Activated T-cell treated with anti-CD3 and anti-CD28 coated beads for 24 hours (primary cell): ENCODE measurements around the gene NOP56.

ENCODE experiments used
- DNase-seq: peaks from one replicate; pipeline ENCODE4 v3.0.0-alpha.2; 2020; ENCODE audit warnings: low read depth

The NOP56 gene, protein sequence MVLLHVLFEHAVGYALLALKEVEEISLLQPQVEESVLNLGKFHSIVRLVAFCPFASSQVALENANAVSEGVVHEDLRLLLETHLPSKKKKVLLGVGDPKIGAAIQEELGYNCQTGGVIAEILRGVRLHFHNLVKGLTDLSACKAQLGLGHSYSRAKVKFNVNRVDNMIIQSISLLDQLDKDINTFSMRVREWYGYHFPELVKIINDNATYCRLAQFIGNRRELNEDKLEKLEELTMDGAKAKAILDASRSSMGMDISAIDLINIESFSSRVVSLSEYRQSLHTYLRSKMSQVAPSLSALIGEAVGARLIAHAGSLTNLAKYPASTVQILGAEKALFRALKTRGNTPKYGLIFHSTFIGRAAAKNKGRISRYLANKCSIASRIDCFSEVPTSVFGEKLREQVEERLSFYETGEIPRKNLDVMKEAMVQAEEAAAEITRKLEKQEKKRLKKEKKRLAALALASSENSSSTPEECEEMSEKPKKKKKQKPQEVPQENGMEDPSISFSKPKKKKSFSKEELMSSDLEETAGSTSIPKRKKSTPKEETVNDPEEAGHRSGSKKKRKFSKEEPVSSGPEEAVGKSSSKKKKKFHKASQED

GRCh38 chr20:2651772-2652723 lies at the start of gene NOP56:
Gene NOP56 (plus strand): TSS chr20:2652632. CDS start chr20:2652661, 29 bp downstream.
- peak; percentile 96 for DNase-seq

DNA sequence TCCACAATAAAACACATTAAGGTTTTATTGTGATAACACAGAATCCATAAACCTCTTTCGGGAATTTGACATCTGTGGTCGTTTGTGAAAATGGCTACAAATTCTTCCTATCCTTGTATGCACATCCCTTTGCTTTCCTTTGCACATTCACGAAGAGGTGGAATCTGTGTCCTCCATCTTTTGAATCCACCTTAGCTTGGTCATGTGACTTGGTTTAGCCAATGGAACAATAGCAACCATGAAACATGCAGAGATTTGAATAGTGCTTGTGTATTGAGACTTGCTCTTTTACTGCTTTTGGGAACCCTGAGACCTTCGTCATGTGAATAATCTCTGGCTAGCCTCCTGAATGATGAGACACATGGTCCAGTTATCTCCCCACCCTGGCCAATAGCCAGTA lies 49.7 kb upstream of the NOP56 start:
- DNase-seq = no peak

- DNase-seq = no peak
Measured at GRCh38 chr20:2603816-2604505, 48.5 kb upstream of the NOP56 start.

- no peak for DNase-seq
Measured at GRCh38 chr20:2604506-2604835, 48.0 kb upstream of the NOP56 start.

DNA sequence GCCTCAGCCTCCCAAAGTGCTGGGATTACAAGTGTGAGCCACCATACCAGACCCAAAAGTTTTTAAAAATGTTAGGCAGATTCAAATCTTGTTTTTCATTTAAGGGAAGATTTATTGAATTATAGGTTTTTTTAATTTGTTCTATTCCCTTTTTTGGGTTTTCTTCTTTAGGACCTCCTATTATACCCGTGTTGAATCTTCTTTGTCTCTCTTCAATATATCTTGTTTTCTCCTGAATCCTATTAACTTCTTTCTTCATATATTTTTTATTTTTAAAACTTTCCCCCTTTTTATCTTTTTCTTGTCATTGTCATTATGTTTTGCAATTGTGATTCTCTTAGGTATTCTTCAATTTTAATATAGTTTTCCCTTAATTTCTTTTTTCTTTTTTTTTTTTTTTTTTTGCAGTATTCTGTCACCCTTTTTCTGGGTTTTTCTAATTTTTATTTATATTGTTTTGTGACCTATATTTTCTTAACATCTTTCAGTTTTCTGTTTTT lies 45.9 kb upstream of the NOP56 start:
- no peak for DNase-seq

DNA sequence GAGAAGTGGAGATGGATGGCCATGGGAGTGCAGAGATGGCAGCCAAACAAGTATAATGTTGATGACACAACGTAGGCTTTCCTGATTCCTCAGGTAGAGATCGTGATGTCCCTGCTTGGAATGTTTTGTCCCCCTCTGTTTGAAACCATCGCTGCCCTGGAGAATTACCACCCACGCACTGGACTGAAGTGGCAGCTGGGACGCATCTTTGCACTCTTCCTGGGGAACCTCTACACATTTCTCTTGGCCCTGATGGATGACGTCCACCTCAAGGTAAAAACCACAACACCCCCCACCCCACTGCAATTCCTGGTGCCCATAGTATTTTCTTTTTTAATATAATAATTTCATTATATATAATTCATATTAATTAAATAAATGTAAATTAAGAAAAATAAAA lies 42.1 kb upstream of the NOP56 start:
- no peak for DNase-seq

GRCh38 chr20:2610941-2611720 lies 41.3 kb upstream of the NOP56 start:
- no peak for DNase-seq

DNA sequence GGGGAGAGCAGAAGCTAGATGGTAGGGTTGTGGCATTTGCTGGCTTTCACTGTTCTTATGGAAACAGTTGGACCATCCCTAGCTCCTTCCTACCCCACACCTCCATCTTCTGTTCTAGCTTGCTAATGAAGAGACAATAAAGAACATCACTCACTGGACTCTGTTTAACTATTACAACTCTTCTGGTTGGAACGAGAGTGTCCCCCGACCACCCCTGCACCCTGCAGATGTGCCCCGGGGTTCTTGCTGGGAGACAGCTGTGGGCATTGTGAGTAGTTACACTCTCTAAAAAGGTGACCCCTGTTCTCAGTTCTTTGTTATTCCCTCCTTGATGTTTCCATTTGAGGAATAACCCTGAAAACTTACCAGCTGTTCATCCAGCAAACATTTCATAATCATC lies 40.4 kb upstream of the NOP56 start:
- no peak for DNase-seq

- DNase-seq = no peak
Measured at GRCh38 chr20:2616634-2617033, 35.8 kb upstream of the NOP56 start.

DNA sequence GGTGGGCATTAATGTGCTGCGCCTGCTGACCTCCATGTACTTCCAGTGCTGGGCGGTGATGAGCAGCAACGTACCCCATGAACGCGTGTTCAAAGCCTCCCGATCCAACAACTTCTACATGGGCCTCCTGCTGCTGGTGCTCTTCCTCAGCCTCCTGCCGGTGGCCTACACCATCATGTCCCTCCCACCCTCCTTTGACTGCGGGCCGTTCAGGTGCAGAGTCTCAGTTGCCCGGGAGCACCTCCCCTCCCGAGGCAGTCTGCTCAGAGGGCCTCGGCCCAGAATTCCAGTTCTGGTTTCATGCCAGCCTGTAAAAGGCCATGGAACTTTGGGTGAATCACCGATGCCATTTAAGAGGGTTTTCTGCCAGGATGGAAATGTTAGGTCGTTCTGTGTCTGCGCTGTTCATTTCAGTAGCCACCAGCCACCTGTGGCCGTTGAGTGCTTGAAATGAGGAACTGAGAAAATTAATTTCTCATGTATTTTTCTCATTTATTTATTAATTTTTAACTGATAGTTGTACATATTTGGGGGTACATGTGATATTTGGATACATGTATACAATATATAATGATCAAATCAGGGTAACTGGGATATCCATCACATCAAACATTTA lies 35.2 kb upstream of the NOP56 start:
- no peak for DNase-seq

DNA sequence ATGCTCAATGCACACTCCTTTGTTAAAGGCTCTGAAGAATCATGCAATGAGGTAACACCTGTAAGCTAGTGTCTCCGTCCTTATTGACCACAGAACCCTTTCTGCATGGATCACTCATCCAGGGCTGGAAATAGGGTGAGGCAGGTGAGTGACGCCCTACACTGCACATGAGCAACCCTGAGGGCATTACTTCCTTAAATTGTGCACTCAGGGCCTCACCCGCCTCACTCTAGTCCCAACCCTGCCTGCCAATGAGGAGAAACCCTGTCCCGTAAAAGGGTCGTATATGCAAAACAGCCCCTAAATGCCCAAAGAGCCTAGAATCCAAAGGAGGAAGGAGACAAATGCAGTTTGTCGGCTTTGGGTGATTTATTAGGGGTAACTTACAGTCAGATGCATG lies 33.6 kb upstream of the NOP56 start:
- DNase-seq = no peak

DNA sequence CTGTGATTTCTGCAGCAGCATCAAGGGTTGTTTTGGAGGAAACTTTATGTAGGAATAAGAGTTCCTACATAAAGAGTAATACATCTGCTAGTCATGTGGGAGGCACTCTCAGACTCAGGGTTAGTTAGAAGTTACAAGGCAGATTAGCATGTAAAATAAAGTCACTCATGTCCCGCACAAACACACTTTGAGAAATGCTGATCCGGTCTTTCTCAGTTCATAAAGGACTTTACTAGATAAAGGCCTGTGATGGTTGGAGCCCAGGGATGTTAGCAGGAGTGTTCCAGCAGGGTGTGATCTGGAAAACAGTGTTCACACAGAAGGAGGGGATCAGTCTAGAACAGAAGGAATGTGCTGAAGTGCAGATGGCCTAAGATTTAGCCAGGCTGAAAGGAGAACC lies 33.1 kb upstream of the NOP56 start:
- DNase-seq = no peak

DNA sequence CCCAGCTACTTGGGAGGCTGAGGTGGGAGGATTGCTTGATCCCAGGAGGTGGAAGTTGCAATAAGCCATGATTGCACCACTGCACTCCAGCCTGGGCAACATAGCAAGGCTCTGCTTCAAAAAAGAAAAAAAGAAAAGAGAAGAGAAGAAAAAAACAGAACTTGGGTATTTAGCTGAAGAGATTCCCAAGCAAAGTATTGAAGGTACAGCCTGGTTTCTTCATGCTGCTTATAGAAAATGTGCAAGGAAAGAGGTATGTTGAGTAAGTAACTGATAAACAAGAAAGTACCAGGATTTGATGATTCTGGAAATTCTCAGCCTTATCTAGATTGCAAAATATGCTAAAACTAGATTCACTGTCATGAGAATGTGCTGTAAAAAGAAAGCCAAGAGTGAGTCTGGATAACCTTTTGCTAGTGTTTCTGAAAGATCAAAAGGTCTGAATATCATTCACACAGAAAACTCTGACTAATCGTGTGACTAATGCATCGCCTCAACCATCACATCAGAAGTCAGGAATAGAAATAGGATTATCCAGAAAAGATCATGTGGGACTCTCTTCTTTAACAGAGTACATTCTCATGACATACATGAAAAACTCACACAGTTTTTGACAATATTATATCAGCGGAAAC lies 32.4 kb upstream of the NOP56 start:
- no peak for DNase-seq

DNA sequence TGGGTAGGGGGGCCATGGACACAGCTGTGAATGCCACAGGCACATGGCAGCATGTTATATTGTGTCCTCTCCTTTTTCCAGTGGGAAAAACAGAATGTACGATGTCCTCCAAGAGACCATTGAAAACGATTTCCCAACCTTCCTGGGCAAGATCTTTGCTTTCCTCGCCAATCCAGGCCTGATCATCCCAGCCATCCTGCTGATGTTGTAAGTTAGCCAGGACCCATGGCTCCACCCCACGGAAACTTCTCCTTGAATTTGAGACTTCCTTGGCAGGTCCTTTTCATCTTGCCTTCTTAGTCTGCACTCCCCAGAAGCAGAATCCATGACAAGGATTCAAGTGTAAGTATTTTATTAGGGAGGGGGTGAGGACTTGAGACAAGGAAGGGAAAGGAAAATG lies 28.2 kb upstream of the NOP56 start:
- DNase-seq = no peak

GRCh38 chr20:2625062-2625461 lies 27.4 kb upstream of the NOP56 start:
- DNase-seq = no peak

DNA sequence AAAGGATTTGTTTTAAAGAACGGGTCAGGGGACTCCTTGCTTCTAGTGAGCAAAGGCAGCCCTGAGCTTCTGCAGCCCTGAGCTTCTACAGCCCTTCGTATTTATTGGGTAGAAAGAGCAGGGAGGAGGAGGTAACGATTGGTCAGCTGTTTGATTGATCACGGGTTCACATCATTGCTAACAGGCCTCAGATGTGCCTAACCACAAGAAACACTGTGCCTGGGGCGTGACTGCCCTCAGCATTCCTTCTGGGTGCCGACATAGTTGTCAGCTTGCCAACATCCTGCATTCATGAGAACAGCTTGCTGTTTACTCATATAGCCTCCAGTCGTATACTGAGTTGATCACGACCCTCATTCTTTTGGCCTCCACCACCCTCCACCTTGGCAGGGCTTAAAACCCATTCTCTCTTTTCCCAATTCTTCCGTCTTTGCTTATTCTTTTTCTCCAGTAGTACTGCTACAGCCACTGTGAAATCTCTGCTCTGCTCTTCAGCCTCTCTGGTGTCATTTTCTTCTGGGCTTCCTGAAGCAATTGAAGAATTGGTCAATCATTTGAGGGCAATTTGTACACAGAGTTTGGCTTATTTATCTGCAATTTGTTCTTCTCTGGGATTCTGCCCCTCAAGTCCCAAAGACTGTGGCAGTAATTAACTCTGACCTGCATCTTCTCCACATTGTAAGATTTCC lies 25.4 kb upstream of the NOP56 start:
- DNase-seq = no peak

DNA sequence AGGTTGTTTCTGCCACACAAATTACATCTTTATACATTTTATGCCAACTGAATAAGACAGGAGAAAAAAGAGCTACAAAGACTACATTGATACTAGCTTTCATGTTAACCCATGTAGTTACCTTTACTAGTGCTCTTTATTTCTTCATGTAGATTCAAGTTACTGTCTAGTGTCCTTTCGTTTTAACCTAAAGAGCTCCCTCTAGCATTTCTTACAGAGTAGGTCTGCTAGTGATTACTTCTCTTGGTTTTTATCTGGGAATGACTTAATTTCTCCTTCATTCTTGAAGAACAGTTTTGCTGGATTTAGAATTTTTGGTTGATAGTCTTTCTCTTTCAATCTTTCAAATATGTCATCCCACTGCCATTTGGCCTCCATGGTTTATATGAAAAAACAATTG lies 21.2 kb upstream of the NOP56 start:
- DNase-seq = no peak

- no peak for DNase-seq
Measured at GRCh38 chr20:2633381-2633780, 19.1 kb upstream of the NOP56 start.

DNA sequence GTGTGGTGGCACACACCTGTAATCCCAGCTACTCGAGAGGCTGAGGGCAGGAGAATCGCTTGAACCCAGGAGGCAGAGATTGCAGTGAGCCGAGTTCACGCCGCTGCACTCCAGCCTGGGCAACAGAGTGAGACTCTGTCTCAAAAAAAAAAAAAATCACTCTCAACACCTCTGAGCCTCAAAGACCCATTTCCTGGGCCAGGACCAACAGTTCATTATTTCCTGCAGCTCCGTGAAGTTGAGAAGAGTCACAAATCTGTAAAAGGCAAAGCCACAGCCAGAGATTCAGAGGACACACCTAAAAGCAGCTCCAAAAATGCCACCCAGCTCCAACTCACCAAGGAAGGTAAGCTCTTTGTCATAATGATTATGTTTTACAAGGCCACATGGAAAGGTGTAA lies 15.2 kb upstream of the NOP56 start:
- no peak for DNase-seq

GRCh38 chr20:2640260-2640659 lies 12.2 kb upstream of the NOP56 start:
- DNase-seq = no peak
